K562 (cell line): Measurements from ENCODE around the gene HLA-DPA1. TPM values are rescaled to one million over a fixed set of nuclear protein-coding genes. Genes with fewer than 3 reads are reported as not detected.

Experiments used
- ATAC-seq: fragments of 200-7000 bp; cut with Tn5 transposase; 3 replicates; pipeline ENCODE4 v1.9.1; 2020; ENCODE audit warnings: moderate library complexity
- BruUV-seq: library from RNA; stranded (reverse); fragments of 400-500 nt; replicated peaks from 2 replicates; lab custom pipeline; 2021; lab: Mats Ljungman, UMichigan
- CTCF ChIA-PET: fragments of 300-600 bp; formaldehyde crosslinking; extraction: SDS; loops from one replicate; lab custom pipeline; 2021; ENCODE audit warnings: low intra/inter-chr PET ratio; lab: Yijun Ruan, JAX
- POLR2A ChIA-PET: fragments of 300-600, 350-650 bp; sonication (Branson Sonifier 250); formaldehyde crosslinking; extraction: SDS; loops from one replicate; lab custom pipeline; 2021; ENCODE audit warnings: antibody characterized with exemption, inconsistent platforms; lab: Yijun Ruan, JAX
- DNase-seq, 4 experiments: peaks; one replicate each; pipeline versions ENCODE4 v3.0.0 to v3.0.0-alpha.2; 2011 to 2018; ENCODE audit warnings: low spot score in 3 of 4, mixed read lengths in 3 of 4; ENCODE audit errors: extremely low read depth in 1 of 4
- FAIRE-seq: peaks from 2 replicates; lab custom pipeline; 2011; peaks lifted over from hg19 to GRCh38; lab: Jason Lieb, UNC
- H2AFZ ChIP-seq: 2 replicates; pipeline ENCODE4 v1.6.0; 2011; ENCODE audit warnings: low read depth, low read length, control low read depth, inconsistent platforms
- H3K27ac ChIP-seq: fragments of 200-600 bp; 3 replicates; pipeline ENCODE4 v1.8.0; 2011; ENCODE audit warnings: low read depth, mild to moderate bottlenecking, control low read depth, inconsistent platforms, low read length, moderate library complexity, mixed read lengths; ENCODE audit errors: extremely low read depth
- H3K27me3 ChIP-seq, 2 experiments: fragments of 300-600 bp in 1 of 2; 2 replicates in 1 of 2; 3 replicates in 1 of 2; pipeline versions ENCODE4 v1.6.0 to v1.8.0; 2011; ENCODE audit warnings: inconsistent platforms in 2 of 2, low read length in 2 of 2, mild to moderate bottlenecking in 1 of 2, mixed read lengths in 1 of 2, moderate library complexity in 1 of 2; ENCODE audit not compliant: control insufficient read depth in 2 of 2, insufficient read depth in 2 of 2
- H3K36me3 ChIP-seq: fragments of 300-600 bp; 3 replicates; pipeline ENCODE4 v1.8.0; 2011; ENCODE audit warnings: mild to moderate bottlenecking, low read length, inconsistent platforms; ENCODE audit not compliant: control insufficient read depth, insufficient read depth
- H3K4me1 ChIP-seq, 2 experiments: fragments of 200-600 bp in 1 of 2; replicated peaks in 1 of 2; 2 replicates in 1 of 2; 3 replicates in 1 of 2; pipeline versions ENCODE4 v1.5.1 to v1.8.0; 2011; ENCODE audit warnings: inconsistent platforms in 2 of 2, low read length in 2 of 2, mild to moderate bottlenecking in 1 of 2, mixed read lengths in 1 of 2, moderate library complexity in 1 of 2; ENCODE audit not compliant: control insufficient read depth in 2 of 2, insufficient read depth in 2 of 2
- H3K4me2 ChIP-seq: 2 replicates; pipeline ENCODE4 v1.6.1; 2011; ENCODE audit warnings: low read length, control low read depth, inconsistent platforms, mixed read lengths; ENCODE audit not compliant: insufficient read depth
- H3K4me3 ChIP-seq: fragments of 200-600 bp; sonication (generic), shearing (Covaris generic); 2 replicates; pipeline ENCODE4 v1.5.1; 2016; ENCODE audit warnings: control low read depth, inconsistent platforms
- H3K79me2 ChIP-seq: fragments of 200-600 bp; 3 replicates; pipeline ENCODE4 v1.8.0; 2011; ENCODE audit warnings: low read length, inconsistent platforms; ENCODE audit not compliant: control insufficient read depth, insufficient read depth
- H3K9ac ChIP-seq, 2 experiments: 2 replicates each; pipeline versions ENCODE4 v1.6.0 to v1.6.1; 2011; ENCODE audit warnings: low read depth in 2 of 2, low read length in 2 of 2, control low read depth in 1 of 2, inconsistent platforms in 1 of 2, mild to moderate bottlenecking in 1 of 2, mixed read lengths in 1 of 2; ENCODE audit not compliant: insufficient read depth in 1 of 2
- H3K9me1 ChIP-seq: one replicate; pipeline ENCODE4 v1.6.0; 2011; ENCODE audit warnings: inconsistent platforms, mild to moderate bottlenecking, low read length, moderate library complexity; ENCODE audit not compliant: control insufficient read depth, insufficient read depth
- H3K9me3 ChIP-seq: replicated peaks from 2 replicates; pipeline ENCODE4 v1.5.1; 2011; ENCODE audit warnings: low read depth, low read length, inconsistent platforms; ENCODE audit not compliant: control insufficient read depth, insufficient read depth
- H4K20me1 ChIP-seq: replicated peaks from 2 replicates; pipeline ENCODE4 v1.6.1; 2011; ENCODE audit warnings: low read length, inconsistent platforms, mixed read lengths; ENCODE audit not compliant: control insufficient read depth, insufficient read depth
- C11orf30 ChIP-seq: fragments of 450-650 bp; IDR thresholded peaks from 2 replicates; pipeline ENCODE4 v1.6.1; 2016; ENCODE audit warnings: low read depth, mild to moderate bottlenecking
- CBFA2T2 ChIP-seq: fragments of 450-650 bp; conservative IDR thresholded peaks from 2 replicates; pipeline ENCODE4 v1.6.1; 2017; ENCODE audit warnings: mild to moderate bottlenecking
- CBX5 ChIP-seq: IDR thresholded peaks from 2 replicates; pipeline ENCODE4 v1.6.1; 2014; ENCODE audit warnings: low read depth, borderline replicate concordance
- CHD4 ChIP-seq: fragments of 200-600 bp; sonication (generic); IDR thresholded peaks from 3 replicates; pipeline ENCODE4 v1.6.1; 2012; ENCODE audit warnings: low read depth, mild to moderate bottlenecking, mixed read lengths, low read length, inconsistent platforms; ENCODE audit not compliant: insufficient read depth, insufficient replicate concordance, poor library complexity, severe bottlenecking
- EP300 ChIP-seq: IDR thresholded peaks from 2 replicates; pipeline ENCODE4 v1.6.1; 2012; ENCODE audit warnings: low read length, improper control_type of control experiment
- MIER1 ChIP-seq: fragments of 450-650 bp; IDR thresholded peaks from 2 replicates; pipeline ENCODE4 v1.6.1; 2016; ENCODE audit warnings: antibody characterized with exemption, mild to moderate bottlenecking, low read depth
- NCOR1 ChIP-seq: fragments of 450-650 bp; IDR thresholded peaks from 2 replicates; pipeline ENCODE4 v1.6.1; 2016; ENCODE audit warnings: mild to moderate bottlenecking, moderate library complexity
- RNF2 ChIP-seq: sonication (generic); IDR thresholded peaks from 2 replicates; pipeline ENCODE4 v1.6.1; 2016
- SUPT5H ChIP-seq: fragments of 450-650 bp; IDR thresholded peaks from 2 replicates; pipeline ENCODE4 v1.6.1; 2016
- U2AF1 ChIP-seq: fragments of 200-400 bp; formaldehyde crosslinking; optimal IDR thresholded peaks from 2 replicates; pipeline ENCODE3; 2017; ENCODE audit warnings: mild to moderate bottlenecking, low read depth, low read length, moderate library complexity
- ZNF212 ChIP-seq: fragments of 450-650 bp; formaldehyde crosslinking; IDR thresholded peaks from 2 replicates; pipeline ENCODE4 v1.4.0; 2020; ENCODE audit warnings: mild to moderate bottlenecking
- WGBS: fragments of 100-300 bp; shearing (Covaris generic); methylation state at CpG from one replicate; pipeline ENCODE4 v1.1.6; 2016; ENCODE audit warnings: low coverage, mixed read lengths; ENCODE audit not compliant: insufficient coverage; ENCODE audit errors: missing lambda C conversion rate; 5-methylcytosine and 5-hydroxymethylcytosine counted together
- in situ Hi-C: fragments of 300-500 bp; cut with MboI; formaldehyde crosslinking; loops from 4 replicates; pipeline ENCODE4 v1.15.0; 2018; ENCODE audit warnings: inconsistent platforms, mixed read lengths
- intact Hi-C: fragments of 100-400 bp; cut with micrococcal nuclease; formaldehyde crosslinking; loops from 2 replicates; pipeline ENCODE4 v1.14.2; 2022
- polyA plus RNA-seq, 8 experiments: library from polyadenylated mRNA; depleted of rRNA in 4 of 8; stranded (reverse) in 5 of 8; unstranded in 3 of 8; fragments of >200 nt; fragmentation: Nextera tagmentation in 2 of 8; fragmentation: Illumina TruSeq in 1 of 8; extraction: Ambion mirVana in 2 of 8; extraction: Trizol in 1 of 8; gene quantifications; 2 replicates each; pipeline versions ENCODE4 v1.2.1 to v1.2.3, GENCODE V29; 2011 to 2014; ENCODE audit warnings: inconsistent platforms in 1 of 8, missing spikeins in 1 of 8
- total RNA-seq, 7 experiments: library from RNA; depleted of rRNA in 6 of 7; stranded (reverse); fragments of >200 nt in 6 of 7; fragmentation: Illumina TruSeq in 2 of 7; extraction: Trizol in 2 of 7; gene quantifications; 2 replicates each; pipeline versions ENCODE4 v1.2.1 to v1.2.3, GENCODE V29; 2011 to 2021; ENCODE audit warnings: low replicate concordance in 1 of 7
- TF ChIP-seq, protein P1 (sequence below): fragments of 450-650 bp; IDR thresholded peaks from 2 replicates; pipeline ENCODE4 v1.6.1; 2017; ENCODE audit warnings: mild to moderate bottlenecking, moderate library complexity
- TF ChIP-seq, protein P2 (sequence below): sonication (generic); formaldehyde crosslinking; IDR thresholded peaks from 2 replicates; pipeline ENCODE4 v1.8.0; 2023; ENCODE audit warnings: mild to moderate bottlenecking, missing genetic modification reagents
- TF ChIP-seq, protein P3 (sequence below): fragments of 450-650 bp; formaldehyde crosslinking; IDR thresholded peaks from 2 replicates; pipeline ENCODE4 v1.4.0; 2022; ENCODE audit warnings: mild to moderate bottlenecking, moderate library complexity
- TF ChIP-seq, protein P4 (sequence below): fragments of 450-650 bp; formaldehyde crosslinking; IDR thresholded peaks from 2 replicates; pipeline ENCODE4 v1.4.0; 2020; ENCODE audit warnings: mild to moderate bottlenecking, mixed read lengths

The HLA-DPA1 gene
- total and polyA plus RNA-seq, 9 of the 15 experiments (the other 6 are each of a cell fraction or from before 2014, with no cell fraction given) = 0.23 to 0.93 (median 0.55) TPM

DNA sequence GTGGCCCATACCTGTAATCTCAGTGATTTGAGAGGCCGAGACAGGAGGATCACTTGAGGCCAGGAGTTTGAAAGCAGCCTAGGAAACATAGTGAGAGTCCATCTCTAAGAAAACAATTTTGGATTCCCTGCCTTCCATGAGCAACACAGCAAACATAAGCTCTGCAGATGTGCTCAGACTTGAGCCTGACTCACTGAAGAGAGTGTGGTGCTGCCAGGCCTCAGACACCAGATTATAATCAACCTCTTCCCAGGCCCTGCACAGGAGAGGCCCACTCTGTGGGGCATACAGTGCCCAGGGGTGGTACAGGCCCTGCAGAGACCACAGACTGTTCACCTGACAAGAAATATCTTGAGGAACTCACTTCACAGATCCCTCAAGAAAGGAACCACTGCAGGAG is 22.2 kb upstream of the HLA-DPA1 start:
- POLR2A ChIA-PET = interaction anchor here (1.2 kb wide), 1 partner anchor 111 kb away, joined by 3 read pairs; no protein-coding TSS in a partner anchor
- in situ Hi-C loops = no loop called here

More for the DNA sequence above, 22.2 kb upstream of the HLA-DPA1 start:
- Histone ChIP-seq H3K36me3 (no peaks in the 10 kb centered on the region), H3K4me1 (no peaks in the 10 kb centered on the region), H2AFZ (no peak overlapping the region)
- CTCF ChIA-PET = no interaction called here
- no peak for ATAC-seq
- TF ChIP-seq, protein P1, sequence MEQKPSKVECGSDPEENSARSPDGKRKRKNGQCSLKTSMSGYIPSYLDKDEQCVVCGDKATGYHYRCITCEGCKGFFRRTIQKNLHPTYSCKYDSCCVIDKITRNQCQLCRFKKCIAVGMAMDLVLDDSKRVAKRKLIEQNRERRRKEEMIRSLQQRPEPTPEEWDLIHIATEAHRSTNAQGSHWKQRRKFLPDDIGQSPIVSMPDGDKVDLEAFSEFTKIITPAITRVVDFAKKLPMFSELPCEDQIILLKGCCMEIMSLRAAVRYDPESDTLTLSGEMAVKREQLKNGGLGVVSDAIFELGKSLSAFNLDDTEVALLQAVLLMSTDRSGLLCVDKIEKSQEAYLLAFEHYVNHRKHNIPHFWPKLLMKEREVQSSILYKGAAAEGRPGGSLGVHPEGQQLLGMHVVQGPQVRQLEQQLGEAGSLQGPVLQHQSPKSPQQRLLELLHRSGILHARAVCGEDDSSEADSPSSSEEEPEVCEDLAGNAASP = no peak
- TF ChIP-seq ZNF212 (CRISPR knock-in tag) (no peak), RNF2 (no peak), C11orf30 (no peak), SUPT5H (no peak), U2AF1 (no peak), MIER1 (no peak), CHD4 (no peak), NCOR1 (no peak), EP300 (no peak), CBX5 (no peak), CBFA2T2 (no peak)
- TF ChIP-seq, protein P2, sequence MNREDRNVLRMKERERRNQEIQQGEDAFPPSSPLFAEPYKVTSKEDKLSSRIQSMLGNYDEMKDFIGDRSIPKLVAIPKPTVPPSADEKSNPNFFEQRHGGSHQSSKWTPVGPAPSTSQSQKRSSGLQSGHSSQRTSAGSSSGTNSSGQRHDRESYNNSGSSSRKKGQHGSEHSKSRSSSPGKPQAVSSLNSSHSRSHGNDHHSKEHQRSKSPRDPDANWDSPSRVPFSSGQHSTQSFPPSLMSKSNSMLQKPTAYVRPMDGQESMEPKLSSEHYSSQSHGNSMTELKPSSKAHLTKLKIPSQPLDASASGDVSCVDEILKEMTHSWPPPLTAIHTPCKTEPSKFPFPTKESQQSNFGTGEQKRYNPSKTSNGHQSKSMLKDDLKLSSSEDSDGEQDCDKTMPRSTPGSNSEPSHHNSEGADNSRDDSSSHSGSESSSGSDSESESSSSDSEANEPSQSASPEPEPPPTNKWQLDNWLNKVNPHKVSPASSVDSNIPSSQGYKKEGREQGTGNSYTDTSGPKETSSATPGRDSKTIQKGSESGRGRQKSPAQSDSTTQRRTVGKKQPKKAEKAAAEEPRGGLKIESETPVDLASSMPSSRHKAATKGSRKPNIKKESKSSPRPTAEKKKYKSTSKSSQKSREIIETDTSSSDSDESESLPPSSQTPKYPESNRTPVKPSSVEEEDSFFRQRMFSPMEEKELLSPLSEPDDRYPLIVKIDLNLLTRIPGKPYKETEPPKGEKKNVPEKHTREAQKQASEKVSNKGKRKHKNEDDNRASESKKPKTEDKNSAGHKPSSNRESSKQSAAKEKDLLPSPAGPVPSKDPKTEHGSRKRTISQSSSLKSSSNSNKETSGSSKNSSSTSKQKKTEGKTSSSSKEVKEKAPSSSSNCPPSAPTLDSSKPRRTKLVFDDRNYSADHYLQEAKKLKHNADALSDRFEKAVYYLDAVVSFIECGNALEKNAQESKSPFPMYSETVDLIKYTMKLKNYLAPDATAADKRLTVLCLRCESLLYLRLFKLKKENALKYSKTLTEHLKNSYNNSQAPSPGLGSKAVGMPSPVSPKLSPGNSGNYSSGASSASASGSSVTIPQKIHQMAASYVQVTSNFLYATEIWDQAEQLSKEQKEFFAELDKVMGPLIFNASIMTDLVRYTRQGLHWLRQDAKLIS = no peak
- TF ChIP-seq, protein P3, sequence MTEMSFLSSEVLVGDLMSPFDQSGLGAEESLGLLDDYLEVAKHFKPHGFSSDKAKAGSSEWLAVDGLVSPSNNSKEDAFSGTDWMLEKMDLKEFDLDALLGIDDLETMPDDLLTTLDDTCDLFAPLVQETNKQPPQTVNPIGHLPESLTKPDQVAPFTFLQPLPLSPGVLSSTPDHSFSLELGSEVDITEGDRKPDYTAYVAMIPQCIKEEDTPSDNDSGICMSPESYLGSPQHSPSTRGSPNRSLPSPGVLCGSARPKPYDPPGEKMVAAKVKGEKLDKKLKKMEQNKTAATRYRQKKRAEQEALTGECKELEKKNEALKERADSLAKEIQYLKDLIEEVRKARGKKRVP = no peak
- TF ChIP-seq, protein P4, sequence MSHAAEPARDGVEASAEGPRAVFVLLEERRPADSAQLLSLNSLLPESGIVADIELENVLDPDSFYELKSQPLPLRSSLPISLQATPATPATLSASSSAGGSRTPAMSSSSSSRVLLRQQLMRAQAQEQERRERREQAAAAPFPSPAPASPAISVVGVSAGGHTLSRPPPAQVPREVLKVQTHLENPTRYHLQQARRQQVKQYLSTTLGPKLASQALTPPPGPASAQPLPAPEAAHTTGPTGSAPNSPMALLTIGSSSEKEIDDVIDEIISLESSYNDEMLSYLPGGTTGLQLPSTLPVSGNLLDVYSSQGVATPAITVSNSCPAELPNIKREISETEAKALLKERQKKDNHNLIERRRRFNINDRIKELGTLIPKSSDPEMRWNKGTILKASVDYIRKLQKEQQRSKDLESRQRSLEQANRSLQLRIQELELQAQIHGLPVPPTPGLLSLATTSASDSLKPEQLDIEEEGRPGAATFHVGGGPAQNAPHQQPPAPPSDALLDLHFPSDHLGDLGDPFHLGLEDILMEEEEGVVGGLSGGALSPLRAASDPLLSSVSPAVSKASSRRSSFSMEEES (CRISPR knock-in tag) = no peak
- TF ChIP-seq, all 486 proteins: peak for 0
- intact Hi-C loops = loop anchor here (10.0 kb wide), 1 partner anchor 211 kb away; no protein-coding TSS in a partner anchor
- BruUV-seq = no TSS peak
- Histone ChIP-seq H3K27me3 (peaks cover 0 to 32% of the 10 kb centered on the region in 2 experiments; a peak in 2 of 5 replicates), H3K79me2 (no peaks in the 10 kb centered on the region), H3K9me1 (no peaks in the 10 kb centered on the region), H3K4me3 (no peak overlapping the region), H3K9me3 (no peaks in the 10 kb centered on the region; the same call in 1 of the 2 replicates), H3K27ac (no peak overlapping the region), H4K20me1 (no peaks in the 10 kb centered on the region), H3K4me2 (no peak overlapping the region), H3K9ac (no peak overlapping the region)
- no peak for FAIRE-seq
- 0% methylated on average over 1 of the region's 1 CpG for WGBS
- no peak for DNase-seq
